MM.1S (cell line): ENCODE results near the gene STAB1.

ENCODE experiments used
- DNase-seq: peaks from one replicate; pipeline ENCODE4 v3.0.0-alpha.2; 2015
- H2AFZ ChIP-seq: fragments of 300-600 bp; sonication (generic); 2 replicates; pipeline ENCODE4 v1.6.0; 2016; ENCODE audit warnings: antibody characterized with exemption, low read length
- H3F3A ChIP-seq: fragments of 300-600 bp; sonication (generic); 2 replicates; pipeline ENCODE4 v1.6.1; 2016; ENCODE audit warnings: mild to moderate bottlenecking, antibody characterized with exemption, low read length, moderate library complexity, mixed read lengths; ENCODE audit not compliant: insufficient read depth
- H3K27ac ChIP-seq: fragments of 300-600 bp; sonication (generic); 2 replicates; pipeline ENCODE4 v1.5.1; 2016; ENCODE audit warnings: mild to moderate bottlenecking, low read length
- H3K27me3 ChIP-seq: fragments of 300-600 bp; sonication (generic); replicated peaks from 2 replicates; pipeline ENCODE4 v1.6.0; 2016; ENCODE audit warnings: low read length; ENCODE audit not compliant: insufficient read depth
- H3K36me3 ChIP-seq: fragments of 300-600 bp; sonication (generic); replicated peaks from 2 replicates; pipeline ENCODE4 v1.6.1; 2016; ENCODE audit warnings: mild to moderate bottlenecking, low read length, mixed read lengths; ENCODE audit not compliant: insufficient read depth
- H3K4me1 ChIP-seq: fragments of 300-600 bp; sonication (generic); 2 replicates; pipeline ENCODE4 v1.6.1; 2016; ENCODE audit warnings: low read length, mixed read lengths
- H3K4me2 ChIP-seq: fragments of 300-600 bp; sonication (generic); 2 replicates; pipeline ENCODE4 v1.6.0; 2016; ENCODE audit warnings: low read depth, low read length
- H3K4me3 ChIP-seq: fragments of 300-600 bp; sonication (generic); 2 replicates; pipeline ENCODE4 v1.5.1; 2016; ENCODE audit warnings: low read length, mixed read lengths
- H3K79me2 ChIP-seq: fragments of 300-600 bp; sonication (generic); 2 replicates; pipeline ENCODE4 v1.6.1; 2016; ENCODE audit warnings: mixed run types, low read length, mixed read lengths
- H3K9ac ChIP-seq: fragments of 300-600 bp; sonication (generic); 2 replicates; pipeline ENCODE4 v1.6.1; 2016; ENCODE audit warnings: low read length, mixed read lengths
- H3K9me2 ChIP-seq: fragments of 300-600 bp; sonication (generic); replicated peaks from 2 replicates; pipeline ENCODE4 v1.6.1; 2016; ENCODE audit warnings: mild to moderate bottlenecking, low read length, mixed read lengths; ENCODE audit not compliant: insufficient read depth
- H3K9me3 ChIP-seq: fragments of 300-600 bp; sonication (generic); replicated peaks from 2 replicates; pipeline ENCODE4 v1.6.1; 2016; ENCODE audit warnings: mild to moderate bottlenecking, low read length, mixed read lengths; ENCODE audit not compliant: insufficient read depth
- H4K20me1 ChIP-seq: fragments of 300-600 bp; sonication (generic); 2 replicates; pipeline ENCODE4 v1.6.1; 2016; ENCODE audit warnings: mild to moderate bottlenecking, low read length, moderate library complexity, mixed read lengths; ENCODE audit not compliant: insufficient read depth
- EZH2 ChIP-seq: fragments of 300-600 bp; sonication (generic); optimal IDR thresholded peaks from 2 replicates; pipeline ENCODE3; 2017; ENCODE audit warnings: low read depth, mild to moderate bottlenecking, antibody characterized with exemption, low read length, mixed read lengths
- EZH2phosphoT487 ChIP-seq: fragments of 300-600 bp; sonication (generic); IDR thresholded peaks from 2 replicates; pipeline ENCODE4 v1.6.1; 2018; ENCODE audit warnings: antibody characterized with exemption, low read length
- TF ChIP-seq, protein P1 (sequence below): fragments of 300-600 bp; sonication (generic); IDR thresholded peaks from 2 replicates; pipeline ENCODE4 v1.5.1; 2016; ENCODE audit warnings: antibody characterized with exemption, low read length, mixed read lengths

STAB1 gene

DNA sequence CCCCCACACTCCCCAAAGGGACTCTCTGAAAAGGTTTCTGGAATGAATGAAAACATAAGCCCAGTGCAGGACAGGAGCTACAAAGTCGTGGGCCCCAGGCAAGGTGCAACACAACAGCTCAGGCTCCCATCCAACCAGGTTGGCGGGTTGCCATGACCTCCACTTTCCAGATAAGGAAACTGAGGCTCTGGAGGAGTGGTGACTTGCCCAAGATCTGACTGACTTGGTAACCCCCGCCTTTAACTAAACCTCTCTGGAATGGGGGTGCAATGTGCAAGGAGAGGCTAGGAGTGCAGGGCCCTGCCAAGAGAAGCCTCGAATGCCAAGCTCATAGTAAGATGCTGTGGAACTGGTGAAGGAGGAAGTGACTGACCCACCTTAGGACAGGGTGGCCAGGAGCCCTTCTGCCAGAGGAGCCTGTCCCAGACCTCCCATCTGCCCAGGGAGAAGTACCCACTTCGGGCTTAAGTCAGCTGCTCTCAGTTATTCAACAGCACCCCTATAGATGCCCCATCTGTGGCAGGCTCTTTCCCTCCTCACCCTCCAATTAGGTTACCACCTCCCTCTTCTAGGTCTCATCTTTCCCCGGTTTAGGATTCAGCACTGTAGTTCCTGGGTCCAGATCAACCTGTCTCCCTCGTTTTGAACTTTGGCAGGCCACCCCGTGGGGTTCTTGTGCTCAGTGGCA lies 40.7 kb upstream of the STAB1 start:
- no peaks in the 10 kb centered on the region for H3K9me3 ChIP-seq
- peaks cover 5% of the 10 kb centered on the region for H3F3A ChIP-seq
- 0 out of 2 replicates have a peak, but pooled peaks cover 3% of the 10 kb centered on the region for H3K36me3 ChIP-seq
- no peaks in the 10 kb centered on the region for H3K9me2 ChIP-seq
- H4K20me1 ChIP-seq: no peaks in the 10 kb centered on the region
- H3K27me3 ChIP-seq: no peaks in the 10 kb centered on the region
- DNase-seq: no peak
- TF ChIP-seq, protein P1, sequence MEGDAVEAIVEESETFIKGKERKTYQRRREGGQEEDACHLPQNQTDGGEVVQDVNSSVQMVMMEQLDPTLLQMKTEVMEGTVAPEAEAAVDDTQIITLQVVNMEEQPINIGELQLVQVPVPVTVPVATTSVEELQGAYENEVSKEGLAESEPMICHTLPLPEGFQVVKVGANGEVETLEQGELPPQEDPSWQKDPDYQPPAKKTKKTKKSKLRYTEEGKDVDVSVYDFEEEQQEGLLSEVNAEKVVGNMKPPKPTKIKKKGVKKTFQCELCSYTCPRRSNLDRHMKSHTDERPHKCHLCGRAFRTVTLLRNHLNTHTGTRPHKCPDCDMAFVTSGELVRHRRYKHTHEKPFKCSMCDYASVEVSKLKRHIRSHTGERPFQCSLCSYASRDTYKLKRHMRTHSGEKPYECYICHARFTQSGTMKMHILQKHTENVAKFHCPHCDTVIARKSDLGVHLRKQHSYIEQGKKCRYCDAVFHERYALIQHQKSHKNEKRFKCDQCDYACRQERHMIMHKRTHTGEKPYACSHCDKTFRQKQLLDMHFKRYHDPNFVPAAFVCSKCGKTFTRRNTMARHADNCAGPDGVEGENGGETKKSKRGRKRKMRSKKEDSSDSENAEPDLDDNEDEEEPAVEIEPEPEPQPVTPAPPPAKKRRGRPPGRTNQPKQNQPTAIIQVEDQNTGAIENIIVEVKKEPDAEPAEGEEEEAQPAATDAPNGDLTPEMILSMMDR: no peak
- TF ChIP-seq EZH2phosphoT487: no peak
- TF ChIP-seq EZH2: no peak
- peak overlapping the region; percentile 100 for H2AFZ ChIP-seq
- H3K27ac ChIP-seq: no peak overlapping the region
- H3K4me1 ChIP-seq: peaks cover 13% of the 10 kb centered on the region
- H3K4me2 ChIP-seq: peak overlapping the region; percentile 98
- peak overlapping the region; percentile 98 for H3K4me3 ChIP-seq
- H3K79me2 ChIP-seq: peaks cover 21% of the 10 kb centered on the region
- H3K9ac ChIP-seq: peak overlapping the region; percentile 84; the same call in 1 of the 2 replicates

- H3K36me3 ChIP-seq: 0 out of 2 replicates have a peak, but pooled peaks cover 3% of the 10 kb centered on the region
- peaks cover 21% of the 10 kb centered on the region for H3K79me2 ChIP-seq
- no peak for DNase-seq
- peak overlapping the region; percentile 100 for H2AFZ ChIP-seq
- H3F3A ChIP-seq: peaks cover 5% of the 10 kb centered on the region
- H3K4me3 ChIP-seq: peak overlapping the region; percentile 98
- H3K9me3 ChIP-seq: no peaks in the 10 kb centered on the region
- H3K4me1 ChIP-seq: peaks cover 13% of the 10 kb centered on the region
- no peaks in the 10 kb centered on the region for H3K27me3 ChIP-seq
- H3K9ac ChIP-seq: peak overlapping the region; percentile 84
- no peak for TF ChIP-seq EZH2phosphoT487
- TF ChIP-seq EZH2: no peak
- TF ChIP-seq, protein P1: no peak
- H3K9me2 ChIP-seq: no peaks in the 10 kb centered on the region
- peak overlapping the region; percentile 98 for H3K4me2 ChIP-seq
- H4K20me1 ChIP-seq: no peaks in the 10 kb centered on the region
- peak overlapping the region; percentile 7; the same call in 1 of the 2 replicates for H3K27ac ChIP-seq
Observed at GRCh38 chr3:52454938-52455282, 40.2 kb upstream of the STAB1 start.

- peak within 1 kb of the TSS; percentile 100 for H2AFZ ChIP-seq
- H3K4me3 ChIP-seq: peak within 1 kb of the TSS; percentile 98
- peak within 1 kb of the TSS; percentile 98 for H3K4me2 ChIP-seq
- peak; percentile 87 for DNase-seq
- H3K9ac ChIP-seq: peak within 1 kb of the TSS; percentile 97
- no peaks in the 10 kb centered on the region for H3K9me2 ChIP-seq
- H3K4me1 ChIP-seq: peaks cover 13% of the 10 kb centered on the region
- TF ChIP-seq, protein P1: no peak
- no peak for TF ChIP-seq EZH2phosphoT487
- TF ChIP-seq EZH2: no peak
- no peaks in the 10 kb centered on the region for H3K27me3 ChIP-seq
- H3K36me3 ChIP-seq: 0 out of 2 replicates have a peak, but pooled peaks cover 3% of the 10 kb centered on the region
- H3K9me3 ChIP-seq: no peaks in the 10 kb centered on the region
- no peaks in the 10 kb centered on the region for H4K20me1 ChIP-seq
- peaks cover 21% of the 10 kb centered on the region for H3K79me2 ChIP-seq
- H3F3A ChIP-seq: peaks cover 5% of the 10 kb centered on the region
- peak within 1 kb of the TSS; percentile 7; the same call in 1 of the 2 replicates for H3K27ac ChIP-seq
Observed at GRCh38 chr3:52455283-52456168, 39.6 kb upstream of the STAB1 start, which contains the start of gene NISCH. NISCH (plus strand) TSS chr3:52455604; CDS start chr3:52455642, 38 bp downstream.
